HEK293 (cell line): ENCODE data around the gene NRF1.

ENCODE experiments used
- CTCF ChIA-PET: fragments of 350-600 bp; formaldehyde crosslinking; extraction: SDS; loops from one replicate; lab custom pipeline; 2021; ENCODE audit warnings: antibody characterized with exemption; lab: Yijun Ruan, JAX
- POLR2A ChIA-PET: fragments of 300-600 bp; formaldehyde crosslinking; extraction: SDS; loops from one replicate; lab custom pipeline; 2020; ENCODE audit warnings: antibody characterized with exemption, inconsistent platforms; lab: Yijun Ruan, JAX
- H3K27ac ChIP-seq: fragments of 200-500 bp; sonication (Bioruptor generic); 2 replicates; pipeline ENCODE4 v1.5.1; 2014; ENCODE audit warnings: low read depth, low read length, control low read depth, inconsistent platforms; ENCODE audit errors: extremely low read depth
- H3K36me3 ChIP-seq, 2 experiments: fragments of 200-500 bp in 1 of 2; sonication (Bioruptor generic) in 1 of 2; 1 replicate in 1 of 2; 2 replicates in 1 of 2; pipeline ENCODE4 v1.5.1; 2014 to 2017; ENCODE audit warnings: inconsistent platforms in 2 of 2, low read length in 2 of 2; ENCODE audit not compliant: control insufficient read depth in 2 of 2, insufficient read depth in 1 of 2
- H3K4me1 ChIP-seq: fragments of 200-500 bp; sonication (Bioruptor generic); 2 replicates; pipeline ENCODE4 v1.5.1; 2014; ENCODE audit warnings: mild to moderate bottlenecking, low read length, inconsistent platforms; ENCODE audit not compliant: control insufficient read depth, insufficient read depth
- H3K4me3 ChIP-seq: 2 replicates; pipeline ENCODE4 v1.5.1; 2011; ENCODE audit warnings: low read depth, mild to moderate bottlenecking, control low read depth, low read length, moderate library complexity
- H3K9me3 ChIP-seq: fragments of 200-500 bp; sonication (Bioruptor generic); 2 replicates; pipeline ENCODE4 v1.5.1; 2014; ENCODE audit warnings: low read depth, low read length, inconsistent platforms; ENCODE audit not compliant: control insufficient read depth, insufficient read depth
- ATF2 ChIP-seq: fragments of 450-650 bp; formaldehyde crosslinking; IDR thresholded peaks from 2 replicates; pipeline ENCODE4 v1.5.1; 2016; ENCODE audit warnings: missing biosample characterization, missing genetic modification characterization, low read depth
- BCL6B ChIP-seq: fragments of 450-650 bp; formaldehyde crosslinking; IDR thresholded peaks from 2 replicates; pipeline ENCODE4 v1.5.1; 2017; ENCODE audit warnings: missing biosample characterization, missing genetic modification characterization
- HOXA7 ChIP-seq: sonication (generic); formaldehyde crosslinking; IDR thresholded peaks from 2 replicates; pipeline ENCODE4 v1.8.1; 2022; ENCODE audit warnings: missing genetic modification reagents, borderline replicate concordance
- KLF10 ChIP-seq: fragments of 450-650 bp; IDR thresholded peaks from 2 replicates; pipeline ENCODE4 v1.5.1; 2018; ENCODE audit warnings: missing biosample characterization, mild to moderate bottlenecking, missing genetic modification characterization
- PRDM4 ChIP-seq: fragments of 450-650 bp; formaldehyde crosslinking; IDR thresholded peaks from 2 replicates; pipeline ENCODE4 v1.5.1; 2017; ENCODE audit warnings: missing biosample characterization, missing genetic modification characterization
- SP2 ChIP-seq: fragments of 450-650 bp; formaldehyde crosslinking; IDR thresholded peaks from 2 replicates; pipeline ENCODE4 v1.5.1; 2016; ENCODE audit warnings: missing biosample characterization, missing genetic modification characterization
- TRIM28 ChIP-seq: IDR thresholded peaks from 2 replicates; pipeline ENCODE4 v1.6.1; 2011; ENCODE audit warnings: low read length, control low read depth, borderline replicate concordance
- ZIC2 ChIP-seq: fragments of 450-650 bp; formaldehyde crosslinking; IDR thresholded peaks from 2 replicates; pipeline ENCODE4 v1.5.1; 2016; ENCODE audit warnings: missing biosample characterization, missing genetic modification characterization
- ZNF148 ChIP-seq: fragments of 450-650 bp; formaldehyde crosslinking; IDR thresholded peaks from 2 replicates; pipeline ENCODE4 v1.5.0; 2017; ENCODE audit warnings: missing biosample characterization, missing genetic modification characterization, borderline replicate concordance
- ZNF157 ChIP-seq: fragments of 450-650 bp; formaldehyde crosslinking; IDR thresholded peaks from 2 replicates; pipeline ENCODE4 v1.5.1; 2016; ENCODE audit warnings: missing biosample characterization, missing genetic modification characterization
- ZNF19 ChIP-seq: fragments of 450-650 bp; formaldehyde crosslinking; IDR thresholded peaks from 2 replicates; pipeline ENCODE4; 2016; ENCODE audit warnings: missing biosample characterization, missing genetic modification characterization, low read depth
- ZNF350 ChIP-seq: fragments of 450-650 bp; formaldehyde crosslinking; IDR thresholded peaks from 2 replicates; pipeline ENCODE4 v1.5.0; 2017; ENCODE audit warnings: missing biosample characterization, mild to moderate bottlenecking, missing genetic modification characterization
- ZNF48 ChIP-seq: fragments of 450-650 bp; formaldehyde crosslinking; IDR thresholded peaks from 2 replicates; pipeline ENCODE4 v1.5.1; 2016; ENCODE audit warnings: missing biosample characterization, missing genetic modification characterization
- ZNF843 ChIP-seq: fragments of 450-650 bp; formaldehyde crosslinking; IDR thresholded peaks from 2 replicates; pipeline ENCODE4 v1.5.1; 2016; ENCODE audit warnings: missing biosample characterization, missing genetic modification characterization

NRF1 gene

GRCh38 chr7:129785685-129786514 is 174.4 kb downstream of the NRF1 start (continued):
- TF ChIP-seq HOXA7 (CRISPR knock-in tag): no peak

- Histone ChIP-seq H3K36me3 (no peaks in the 10 kb centered on the region), H3K4me1 (no peaks in the 10 kb centered on the region), H3K27ac (no peak overlapping the region), H3K9me3 (no peaks in the 10 kb centered on the region), H3K4me3 (no peak overlapping the region)
- TF ChIP-seq BCL6B (tag by site-specific recombination) (peak; percentile 36; the same call in 1 of the 2 replicates), ZNF350 (tag by site-specific recombination) (no peak), ZNF19 (tag by site-specific recombination) (no peak), PRDM4 (tag by site-specific recombination) (no peak), ZNF48 (tag by site-specific recombination) (no peak), ZNF843 (tag by site-specific recombination) (no peak), ZNF157 (tag by site-specific recombination) (no peak), ZIC2 (tag by site-specific recombination) (peak; percentile 99), KLF10 (tag by site-specific recombination) (no peak), ZNF148 (tag by site-specific recombination) (no peak), ATF2 (tag by site-specific recombination) (no peak)
- CTCF ChIA-PET: no interaction called here
- POLR2A ChIA-PET: no interaction called here
Observed at GRCh38 chr7:129786825-129787563, 175.5 kb downstream of the NRF1 start.

- H3K36me3 ChIP-seq: no peaks in the 10 kb centered on the region
- POLR2A ChIA-PET: interaction anchor here (0.6 to 2.1 kb wide), 2 partner anchors 36 to 178 kb away, joined by 3 to 4 read pairs; no protein-coding TSS in a partner anchor
- H3K27ac ChIP-seq: no peak overlapping the region
- no peaks in the 10 kb centered on the region for H3K9me3 ChIP-seq
- H3K4me1 ChIP-seq: no peaks in the 10 kb centered on the region
- TF ChIP-seq SP2 (tag by site-specific recombination) (0 out of 2 replicates have a peak, but pooled peaks have one; percentile 12), TRIM28 (no peak)
- CTCF ChIA-PET: no interaction called here
- H3K4me3 ChIP-seq: no peak overlapping the region
Observed at GRCh38 chr7:129789000-129789399, 177.5 kb downstream of the NRF1 start.
